Glutamatergic neuron (in vitro differentiated cells): ENCODE results near the gene APOL4. TPM values are rescaled to one million over a fixed set of nuclear protein-coding genes. Genes with fewer than 3 reads are reported as not detected.

Experiments used
- DNase-seq: peaks from one replicate; pipeline ENCODE4 v3.0.0; 2022
- H3K27ac Mint-ChIP-seq: one replicate; pipeline ENCODE4 v1.8.0; 2020; ENCODE audit warnings: mild to moderate bottlenecking, mixed read lengths, inconsistent platforms; ENCODE audit not compliant: unreplicated experiment
- H3K27me3 Mint-ChIP-seq: one replicate; pipeline ENCODE4 v1.8.0; 2020; ENCODE audit warnings: mild to moderate bottlenecking, moderate library complexity, mixed read lengths, inconsistent platforms; ENCODE audit not compliant: unreplicated experiment
- H3K36me3 Mint-ChIP-seq: one replicate; pipeline ENCODE4 v1.8.0; 2020; ENCODE audit warnings: mild to moderate bottlenecking, mixed read lengths, inconsistent platforms; ENCODE audit not compliant: unreplicated experiment
- H3K4me1 Mint-ChIP-seq: one replicate; pipeline ENCODE4 v1.8.0; 2020; ENCODE audit warnings: mild to moderate bottlenecking, low read depth, mixed read lengths, inconsistent platforms; ENCODE audit not compliant: unreplicated experiment
- H3K4me3 Mint-ChIP-seq: one replicate; pipeline ENCODE4 v1.8.0; 2020; ENCODE audit warnings: mild to moderate bottlenecking, mixed read lengths, inconsistent platforms; ENCODE audit not compliant: unreplicated experiment
- H3K9me3 Mint-ChIP-seq: one replicate; pipeline ENCODE4 v1.8.0; 2020; ENCODE audit warnings: mild to moderate bottlenecking, moderate library complexity, mixed read lengths, inconsistent platforms; ENCODE audit not compliant: unreplicated experiment
- CTCF ChIP-seq: fragments of 200-600 bp; sonication (generic); IDR thresholded peaks from one replicate; pipeline ENCODE4 v1.5.0; 2021; ENCODE audit not compliant: partially characterized antibody, unreplicated experiment
- total RNA-seq: library from RNA; stranded (reverse); fragmentation: NEBNext Ultra II Directional; extraction: Animal tissue kit (Norgen Biotek cat#: 25700); gene quantifications from one replicate; pipeline ENCODE4 v1.2.1, GENCODE V29; 2021; ENCODE audit not compliant: unreplicated experiment

Gene APOL4
- total RNA-seq, 1 donor from 2014 or later: not detected

- H3K27ac Mint-ChIP-seq: peak overlapping the region; percentile 96
- peaks cover 9% of the 10 kb centered on the region for H3K9me3 Mint-ChIP-seq
- H3K4me3 Mint-ChIP-seq: peak overlapping the region; percentile 76
- peak; percentile 51 for DNase-seq
- peaks cover 25% of the 10 kb centered on the region for H3K4me1 Mint-ChIP-seq
- H3K27me3 Mint-ChIP-seq: peaks cover 4% of the 10 kb centered on the region
- TF ChIP-seq CTCF: no peak
- H3K36me3 Mint-ChIP-seq: no peaks in the 10 kb centered on the region
These were observed 4.0 kb downstream of the APOL4 start for GRCh38 chr22:36197514-36198146.

DNA sequence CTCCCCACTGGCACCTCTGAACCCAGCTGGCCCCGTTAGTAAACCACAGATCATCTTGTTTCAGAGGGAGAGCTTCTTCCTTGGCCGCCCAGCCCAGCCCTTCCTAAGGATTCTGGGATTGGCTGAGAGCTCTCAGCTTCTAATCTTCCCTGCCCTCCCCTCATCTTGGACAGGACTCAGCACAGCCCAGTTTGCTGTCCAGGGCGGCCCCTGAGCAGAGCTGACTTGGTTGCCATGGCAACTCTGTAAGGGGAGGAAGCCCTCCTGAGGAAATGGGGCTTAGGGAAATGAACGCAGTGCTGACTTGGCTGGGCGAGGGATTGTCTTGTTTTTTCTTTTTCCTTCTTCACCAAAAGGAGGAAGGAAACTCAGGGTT, 4.6 kb downstream of the APOL4 start:
- Mint-ChIP-seq H3K4me1 (peaks cover 25% of the 10 kb centered on the region), H3K36me3 (no peaks in the 10 kb centered on the region), H3K27ac (peak overlapping the region; percentile 96), H3K9me3 (peaks cover 11% of the 10 kb centered on the region), H3K4me3 (peak overlapping the region; percentile 76), H3K27me3 (peaks cover 7% of the 10 kb centered on the region)
- TF ChIP-seq CTCF: no peak
- DNase-seq: no peak

DNA sequence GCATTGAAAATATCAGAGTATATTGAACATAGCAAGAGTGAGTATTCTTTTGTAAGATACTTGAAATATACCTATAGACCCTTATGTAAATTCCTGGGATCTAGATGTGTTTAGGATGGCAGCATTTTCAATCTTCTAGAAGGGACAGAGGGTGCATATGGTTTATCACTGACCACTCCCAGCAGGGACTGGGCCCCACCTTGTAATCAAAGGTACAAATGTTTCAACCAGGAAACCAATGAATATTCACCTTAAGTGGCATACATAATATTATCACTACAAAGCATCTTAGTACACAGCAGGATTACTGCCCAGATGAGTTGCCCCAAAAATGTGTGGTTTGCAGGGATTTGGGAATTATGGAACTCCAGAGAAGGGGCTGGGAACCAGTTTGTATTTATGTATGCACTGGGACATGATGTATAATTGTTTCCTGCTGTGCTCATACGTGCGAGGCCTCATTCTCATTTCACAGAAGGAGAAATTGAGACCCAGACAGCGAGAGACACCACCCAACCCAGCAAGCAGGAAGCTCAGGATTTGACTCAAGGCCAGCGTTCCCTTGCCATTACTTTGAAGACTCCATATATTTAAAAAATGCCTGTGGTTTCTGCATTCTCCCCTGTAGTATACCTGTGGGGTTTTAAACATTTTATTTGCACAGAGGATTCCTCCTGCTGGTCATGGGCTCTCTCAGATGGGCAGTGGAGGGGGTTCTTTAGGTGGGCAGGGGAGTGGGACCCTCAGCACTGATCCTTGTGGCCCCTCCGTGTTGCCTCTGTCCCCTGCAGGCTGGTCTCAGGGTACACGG, 5.2 kb downstream of the APOL4 start:
- Mint-ChIP-seq H3K27me3 (peaks cover 7% of the 10 kb centered on the region), H3K36me3 (no peaks in the 10 kb centered on the region), H3K27ac (no peak overlapping the region), H3K4me3 (peak overlapping the region; percentile 76), H3K4me1 (peaks cover 25% of the 10 kb centered on the region), H3K9me3 (peaks cover 11% of the 10 kb centered on the region)
- no peak for TF ChIP-seq CTCF
- no peak for DNase-seq

GRCh38 chr22:36194971-36195370, 6.6 kb downstream of the APOL4 start:
- Mint-ChIP-seq H3K9me3 (peaks cover 11% of the 10 kb centered on the region), H3K36me3 (no peaks in the 10 kb centered on the region), H3K4me3 (no peak overlapping the region), H3K4me1 (peaks cover 28% of the 10 kb centered on the region), H3K27ac (no peak overlapping the region), H3K27me3 (peaks cover 7% of the 10 kb centered on the region)
- peak; percentile 67 for DNase-seq
- peak; percentile 49 for TF ChIP-seq CTCF

DNA sequence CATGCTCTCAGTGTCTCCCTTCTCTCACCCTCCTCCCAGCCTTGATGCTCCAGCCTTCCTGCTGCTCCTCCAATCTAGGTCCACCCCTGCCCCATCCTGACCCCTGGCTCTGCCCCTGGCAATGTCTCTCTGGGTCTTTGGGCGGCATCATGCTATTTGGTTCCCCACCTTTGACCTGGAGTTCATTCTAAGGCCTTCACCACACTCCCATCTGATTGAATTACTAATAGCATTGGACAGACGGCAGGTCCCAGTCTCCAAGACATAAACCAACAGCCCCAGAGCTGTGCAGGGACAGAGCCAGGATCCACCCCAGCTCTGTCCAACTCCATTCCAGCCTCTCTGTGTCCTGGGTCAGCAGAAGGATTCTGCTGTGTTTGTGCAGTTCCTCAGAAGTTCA, 7.2 kb downstream of the APOL4 start:
- Mint-ChIP-seq H3K4me1 (peaks cover 28% of the 10 kb centered on the region), H3K27ac (no peak overlapping the region), H3K4me3 (no peak overlapping the region), H3K9me3 (peaks cover 12% of the 10 kb centered on the region), H3K27me3 (peaks cover 10% of the 10 kb centered on the region), H3K36me3 (no peaks in the 10 kb centered on the region)
- no peak for DNase-seq
- no peak for TF ChIP-seq CTCF
